ENCODE results near the gene TMEM179. TPM values are rescaled to one million over a fixed set of nuclear protein-coding genes. Genes with fewer than 3 reads are reported as not detected.

TMEM179 gene
- polyA plus RNA-seq, 1 donor from 2014 or later = 20.3 TPM

- TF ChIP-seq, protein P1, sequence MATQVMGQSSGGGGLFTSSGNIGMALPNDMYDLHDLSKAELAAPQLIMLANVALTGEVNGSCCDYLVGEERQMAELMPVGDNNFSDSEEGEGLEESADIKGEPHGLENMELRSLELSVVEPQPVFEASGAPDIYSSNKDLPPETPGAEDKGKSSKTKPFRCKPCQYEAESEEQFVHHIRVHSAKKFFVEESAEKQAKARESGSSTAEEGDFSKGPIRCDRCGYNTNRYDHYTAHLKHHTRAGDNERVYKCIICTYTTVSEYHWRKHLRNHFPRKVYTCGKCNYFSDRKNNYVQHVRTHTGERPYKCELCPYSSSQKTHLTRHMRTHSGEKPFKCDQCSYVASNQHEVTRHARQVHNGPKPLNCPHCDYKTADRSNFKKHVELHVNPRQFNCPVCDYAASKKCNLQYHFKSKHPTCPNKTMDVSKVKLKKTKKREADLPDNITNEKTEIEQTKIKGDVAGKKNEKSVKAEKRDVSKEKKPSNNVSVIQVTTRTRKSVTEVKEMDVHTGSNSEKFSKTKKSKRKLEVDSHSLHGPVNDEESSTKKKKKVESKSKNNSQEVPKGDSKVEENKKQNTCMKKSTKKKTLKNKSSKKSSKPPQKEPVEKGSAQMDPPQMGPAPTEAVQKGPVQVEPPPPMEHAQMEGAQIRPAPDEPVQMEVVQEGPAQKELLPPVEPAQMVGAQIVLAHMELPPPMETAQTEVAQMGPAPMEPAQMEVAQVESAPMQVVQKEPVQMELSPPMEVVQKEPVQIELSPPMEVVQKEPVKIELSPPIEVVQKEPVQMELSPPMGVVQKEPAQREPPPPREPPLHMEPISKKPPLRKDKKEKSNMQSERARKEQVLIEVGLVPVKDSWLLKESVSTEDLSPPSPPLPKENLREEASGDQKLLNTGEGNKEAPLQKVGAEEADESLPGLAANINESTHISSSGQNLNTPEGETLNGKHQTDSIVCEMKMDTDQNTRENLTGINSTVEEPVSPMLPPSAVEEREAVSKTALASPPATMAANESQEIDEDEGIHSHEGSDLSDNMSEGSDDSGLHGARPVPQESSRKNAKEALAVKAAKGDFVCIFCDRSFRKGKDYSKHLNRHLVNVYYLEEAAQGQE (IDR thresholded peaks at IDR 0.05; ENCODE audit: borderline replicate concordance) = no peak
- TF ChIP-seq POLR2AphosphoS5 (IDR thresholded peaks at IDR 0.05) (no peak), EP300 (conservative IDR thresholded peaks at IDR 0.05; ENCODE audit: poor library complexity, severe bottlenecking) (no peak), TAF1 (IDR thresholded peaks at IDR 0.05; ENCODE audit: low read depth) (no peak), EZH2 (IDR thresholded peaks at IDR 0.05; ENCODE audit: borderline replicate concordance, insufficient read depth, low read length, poor library complexity, severe bottlenecking) (no peak), RAD21 (conservative IDR thresholded peaks at IDR 0.05) (no peak), MXI1 (conservative IDR thresholded peaks at IDR 0.05; ENCODE audit: poor library complexity, severe bottlenecking) (no peak), CTCF (IDR thresholded peaks at IDR 0.05; ENCODE audit: poor library complexity, severe bottlenecking) (no peak), SMC3 (conservative IDR thresholded peaks at IDR 0.05; ENCODE audit: poor library complexity) (no peak)
- H3K27ac ChIP-seq (ENCODE audit: low read length) = no peak overlapping the region
Measured at GRCh38 chr14:104576970-104577332, 27.6 kb downstream of the TMEM179 start.

DNA sequence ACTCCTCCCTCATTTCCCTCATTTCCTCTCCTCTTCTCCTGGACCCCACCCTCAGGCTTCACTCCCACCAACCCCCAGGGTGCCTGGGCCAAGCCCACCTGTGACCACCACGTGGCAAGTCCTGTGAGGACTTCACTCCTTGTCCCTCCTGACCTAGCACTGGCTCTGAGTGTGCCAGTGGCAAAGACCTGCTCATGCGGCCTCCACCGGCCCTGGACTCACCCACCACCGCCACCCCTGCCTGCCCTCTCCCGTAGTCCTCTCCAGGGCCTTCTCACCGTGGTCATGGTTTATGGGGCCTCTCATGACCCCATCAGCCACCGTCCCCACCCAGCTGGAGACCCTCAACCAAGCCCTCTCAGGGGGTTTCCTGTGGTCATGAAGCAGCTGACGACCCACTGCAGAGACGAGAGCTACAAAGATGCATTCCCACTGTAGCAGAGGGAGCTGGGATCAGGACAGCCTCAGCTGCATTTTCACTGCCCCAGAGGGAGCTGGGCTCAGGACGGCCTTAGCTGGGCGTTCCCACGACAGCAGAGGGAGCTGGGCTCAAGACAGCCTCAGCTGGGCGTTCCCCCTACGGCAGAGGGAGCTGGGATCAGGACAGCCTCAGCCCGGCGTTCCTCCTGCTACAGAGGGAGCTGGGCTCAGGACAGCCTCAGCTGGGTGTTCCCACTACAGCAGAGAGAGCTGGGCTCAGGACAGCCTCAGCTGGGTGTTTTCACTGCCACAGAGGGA lies 28.2 kb downstream of the TMEM179 start:
- H3K27me3 ChIP-seq (ENCODE audit: insufficient read depth, low read depth, low read length) = no peaks in the 10 kb centered on the region
- H4K20me1 ChIP-seq (ENCODE audit: insufficient read depth) = no peaks in the 10 kb centered on the region
- H3K4me3 ChIP-seq (ENCODE audit: low read length) = no peak overlapping the region
- TF ChIP-seq EP300 (conservative IDR thresholded peaks at IDR 0.05; ENCODE audit: poor library complexity, severe bottlenecking) = no peak
- no peak for TF ChIP-seq TAF1 (IDR thresholded peaks at IDR 0.05; ENCODE audit: low read depth)
- TF ChIP-seq CTCF (IDR thresholded peaks at IDR 0.05; ENCODE audit: poor library complexity, severe bottlenecking) = no peak
- TF ChIP-seq, protein P1 (IDR thresholded peaks at IDR 0.05; ENCODE audit: borderline replicate concordance) = no peak
- no peak for TF ChIP-seq EZH2 (IDR thresholded peaks at IDR 0.05; ENCODE audit: borderline replicate concordance, insufficient read depth, low read length, poor library complexity, severe bottlenecking)
- TF ChIP-seq POLR2AphosphoS5 (IDR thresholded peaks at IDR 0.05) = no peak
- TF ChIP-seq SMC3 (conservative IDR thresholded peaks at IDR 0.05; ENCODE audit: poor library complexity) = no peak
- TF ChIP-seq MXI1 (conservative IDR thresholded peaks at IDR 0.05; ENCODE audit: poor library complexity, severe bottlenecking) = no peak
- no peak for TF ChIP-seq RAD21 (conservative IDR thresholded peaks at IDR 0.05)
- H3K9me3 ChIP-seq (ENCODE audit: low read length) = no peaks in the 10 kb centered on the region
- H2AFZ ChIP-seq (ENCODE audit: low read depth, low read length) = no peak overlapping the region
- no peak overlapping the region for H3K27ac ChIP-seq (ENCODE audit: low read length)
- no peak overlapping the region for H3K9ac ChIP-seq (ENCODE audit: low read length)
- H3K79me2 ChIP-seq (replicated peaks; ENCODE audit: insufficient read depth, low read length) = no peaks in the 10 kb centered on the region
- H3K36me3 ChIP-seq (ENCODE audit: insufficient read depth, low read length) = no peaks in the 10 kb centered on the region
- H3K9me2 ChIP-seq (ENCODE audit: insufficient read depth, low read length) = no peaks in the 10 kb centered on the region
- H3K4me2 ChIP-seq (ENCODE audit: low read length) = no peak overlapping the region
- H3F3A ChIP-seq (ENCODE audit: insufficient read depth, low read length, poor library complexity, severe bottlenecking) = no peaks in the 10 kb centered on the region

More at GRCh38 chr14:104576970-104577332, 27.6 kb downstream of the TMEM179 start:
- Histone ChIP-seq H3K27me3 (ENCODE audit: insufficient read depth, low read depth, low read length) (no peaks in the 10 kb centered on the region), H3K4me2 (ENCODE audit: low read length) (no peak overlapping the region), H3K9me3 (ENCODE audit: low read length) (no peaks in the 10 kb centered on the region), H2AFZ (ENCODE audit: low read depth, low read length) (no peak overlapping the region), H3K36me3 (ENCODE audit: insufficient read depth, low read length) (no peaks in the 10 kb centered on the region), H3F3A (ENCODE audit: insufficient read depth, low read length, poor library complexity, severe bottlenecking) (no peaks in the 10 kb centered on the region), H3K79me2 (replicated peaks; ENCODE audit: insufficient read depth, low read length) (no peaks in the 10 kb centered on the region), H3K4me3 (ENCODE audit: low read length) (no peak overlapping the region), H3K9me2 (ENCODE audit: insufficient read depth, low read length) (no peaks in the 10 kb centered on the region), H4K20me1 (ENCODE audit: insufficient read depth) (no peaks in the 10 kb centered on the region), H3K9ac (ENCODE audit: low read length) (no peak overlapping the region)

Measured in neural cell (in vitro differentiated cells).